HepG2 (cell line): ENCODE results near the gene NGEF.

ENCODE experiments used
- ATF3 ChIP-seq: sonication (generic); formaldehyde crosslinking; IDR thresholded peaks from 2 replicates; pipeline ENCODE4 v1.4.0; 2020; ENCODE audit warnings: missing genetic modification reagents
- IRF1 ChIP-seq: sonication (generic); formaldehyde crosslinking; IDR thresholded peaks from 2 replicates; pipeline ENCODE4 v1.4.0; 2020; ENCODE audit warnings: low read depth, mild to moderate bottlenecking, missing genetic modification reagents
- JARID2 ChIP-seq: sonication (generic); formaldehyde crosslinking; IDR thresholded peaks from 2 replicates; pipeline ENCODE4 v1.8.1; 2023; ENCODE audit warnings: missing genetic modification reagents, inconsistent platforms; ENCODE audit not compliant: insufficient replicate concordance
- ZFX ChIP-seq: sonication (generic); formaldehyde crosslinking; IDR thresholded peaks from 2 replicates; pipeline ENCODE4 v1.4.0; 2020; ENCODE audit warnings: mild to moderate bottlenecking, low read depth, missing genetic modification reagents, moderate library complexity
- ZNF160 ChIP-seq: sonication (generic); formaldehyde crosslinking; IDR thresholded peaks from 2 replicates; pipeline ENCODE4 v1.8.0; 2022; ENCODE audit warnings: mild to moderate bottlenecking, inconsistent platforms, missing genetic modification reagents
- ZNF776 ChIP-seq: sonication (generic); formaldehyde crosslinking; IDR thresholded peaks from 2 replicates; pipeline ENCODE4 v1.4.0; 2020; ENCODE audit warnings: mild to moderate bottlenecking, missing genetic modification reagents
- TF ChIP-seq, protein P1 (sequence below): sonication (generic); formaldehyde crosslinking; IDR thresholded peaks from 2 replicates; pipeline ENCODE4 v1.5.0; 2020; ENCODE audit warnings: mild to moderate bottlenecking, missing genetic modification reagents, moderate library complexity

GRCh38 chr2:232926431-232926939 lies 86.6 kb downstream of the NGEF start:
- no peak for TF ChIP-seq ZFX (CRISPR knock-in tag)
- TF ChIP-seq ZNF160 (CRISPR knock-in tag) = no peak
- TF ChIP-seq, protein P1, sequence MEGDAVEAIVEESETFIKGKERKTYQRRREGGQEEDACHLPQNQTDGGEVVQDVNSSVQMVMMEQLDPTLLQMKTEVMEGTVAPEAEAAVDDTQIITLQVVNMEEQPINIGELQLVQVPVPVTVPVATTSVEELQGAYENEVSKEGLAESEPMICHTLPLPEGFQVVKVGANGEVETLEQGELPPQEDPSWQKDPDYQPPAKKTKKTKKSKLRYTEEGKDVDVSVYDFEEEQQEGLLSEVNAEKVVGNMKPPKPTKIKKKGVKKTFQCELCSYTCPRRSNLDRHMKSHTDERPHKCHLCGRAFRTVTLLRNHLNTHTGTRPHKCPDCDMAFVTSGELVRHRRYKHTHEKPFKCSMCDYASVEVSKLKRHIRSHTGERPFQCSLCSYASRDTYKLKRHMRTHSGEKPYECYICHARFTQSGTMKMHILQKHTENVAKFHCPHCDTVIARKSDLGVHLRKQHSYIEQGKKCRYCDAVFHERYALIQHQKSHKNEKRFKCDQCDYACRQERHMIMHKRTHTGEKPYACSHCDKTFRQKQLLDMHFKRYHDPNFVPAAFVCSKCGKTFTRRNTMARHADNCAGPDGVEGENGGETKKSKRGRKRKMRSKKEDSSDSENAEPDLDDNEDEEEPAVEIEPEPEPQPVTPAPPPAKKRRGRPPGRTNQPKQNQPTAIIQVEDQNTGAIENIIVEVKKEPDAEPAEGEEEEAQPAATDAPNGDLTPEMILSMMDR = no peak
- TF ChIP-seq JARID2 = no peak
- TF ChIP-seq ZNF776 (CRISPR knock-in tag) = no peak
- no peak for TF ChIP-seq ATF3
- TF ChIP-seq IRF1 (CRISPR knock-in tag) = no peak
